Activated CD8-positive, alpha-beta memory T cell treated with anti-CD3 and anti-CD28 coated beads for 36 hours (primary cell): ENCODE results near the gene NFIX. TPM values are rescaled to one million over a fixed set of nuclear protein-coding genes. Genes with fewer than 3 reads are reported as not detected.

Experiments used
- CTCF ChIA-PET: fragments of 350-600 bp; sonication (Branson Sonifier 250); formaldehyde crosslinking; loops from one replicate; lab custom pipeline; 2021; ENCODE audit warnings: antibody characterized with exemption; lab: Charles Lee
- POLR2A ChIA-PET: fragments of 350-600 bp; sonication (Branson Sonifier 250); formaldehyde crosslinking; loops from one replicate; lab custom pipeline; 2021; ENCODE audit warnings: antibody characterized with exemption; lab: Charles Lee
- total RNA-seq, 2 experiments: library from RNA; stranded (reverse); gene quantifications; one replicate each; pipeline ENCODE4 v1.2.3, GENCODE V29; 2021

NFIX gene
- total RNA-seq, 2 experiments from 2014 or later, result 2.2 to 3.5 TPM

DNA sequence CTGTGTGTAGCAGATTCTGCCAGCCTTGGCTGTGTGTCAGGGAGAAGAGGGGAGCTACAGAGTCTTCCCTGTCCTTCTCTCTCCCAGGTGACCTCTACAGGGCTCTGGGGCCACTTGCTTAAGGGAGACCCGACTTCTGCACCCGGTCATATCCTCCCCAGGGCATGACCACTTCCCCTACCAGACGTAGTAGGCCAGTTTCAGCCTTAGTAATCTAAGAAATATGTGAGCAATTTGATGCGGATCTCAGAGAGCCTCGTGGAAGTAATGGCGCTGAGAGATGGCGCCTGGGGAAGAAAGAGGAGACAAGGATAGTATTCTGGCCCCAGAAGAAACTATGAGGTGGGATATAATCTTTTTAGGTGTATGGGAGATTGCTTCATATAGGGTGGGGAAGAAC, 41.9 kb downstream of the NFIX start:
- POLR2A ChIA-PET, result no interaction called here
- CTCF ChIA-PET, result interaction anchor here (1.0 to 1.1 kb wide), 2 partner anchors 32 to 61 kb away, joined by 3 to 5 read pairs; no protein-coding TSS in a partner anchor

DNA sequence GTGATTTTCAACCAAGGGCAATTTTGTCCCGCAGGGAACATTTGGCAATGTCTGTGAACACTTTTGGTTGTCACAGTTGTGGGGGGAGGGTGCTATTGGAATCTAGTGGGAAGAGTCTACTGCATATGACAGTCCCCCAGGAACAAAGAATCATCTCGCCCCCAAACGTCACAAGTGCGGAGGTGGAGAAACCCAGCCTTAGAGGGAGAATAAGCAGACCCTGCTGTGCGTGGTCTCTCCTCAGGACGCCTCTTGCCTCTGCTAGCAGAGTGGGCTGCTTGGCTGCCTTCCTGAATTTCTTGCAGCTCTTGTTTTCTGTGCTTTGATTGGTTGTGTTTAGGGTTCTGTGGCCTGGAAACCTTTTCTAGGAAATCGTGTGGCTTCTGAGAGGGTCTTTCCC, 42.5 kb downstream of the NFIX start:
- POLR2A ChIA-PET, result no interaction called here
- CTCF ChIA-PET, result no interaction called here

- ChIA-PET POLR2A (no interaction called here), CTCF (no interaction called here)
Observed at GRCh38 chr19:13038306-13039210, 43.3 kb downstream of the NFIX start.

- ChIA-PET POLR2A (no interaction called here), CTCF (no interaction called here)
Observed at GRCh38 chr19:13039211-13039789, 44.0 kb downstream of the NFIX start.

DNA sequence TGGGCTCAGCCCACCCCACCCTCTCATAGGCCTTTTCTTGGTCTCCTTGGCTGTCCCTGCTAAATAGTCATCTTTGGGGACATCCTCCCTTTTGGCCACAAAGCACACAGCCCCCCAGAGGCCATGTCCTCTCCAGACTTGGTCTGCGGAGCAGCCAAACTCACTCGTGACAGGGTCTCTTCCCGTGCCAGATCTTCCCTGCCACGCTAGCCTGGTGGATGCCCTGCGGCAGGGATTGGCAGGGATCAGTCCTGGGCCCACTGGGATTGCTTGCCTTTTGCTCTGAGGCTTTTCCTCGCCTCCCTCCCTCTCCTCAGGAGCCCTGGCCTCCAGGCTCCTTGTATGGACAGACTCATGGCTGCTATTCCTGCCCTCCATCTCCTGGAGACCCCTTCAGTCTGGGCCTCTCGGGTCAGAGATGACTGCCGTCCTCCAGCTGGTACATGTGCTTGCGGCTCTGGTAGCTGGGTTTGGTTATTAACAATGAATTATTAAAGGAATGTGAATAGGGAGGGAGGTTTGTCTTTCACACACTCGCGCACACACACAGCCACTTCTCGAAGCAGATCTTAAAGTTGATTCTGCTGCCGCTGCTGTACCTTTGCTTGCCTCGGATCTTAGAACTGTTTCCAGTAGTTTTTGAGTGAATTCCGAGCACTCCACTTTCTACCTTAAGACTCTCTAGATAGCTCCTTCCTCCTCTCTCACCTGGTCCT, 45.1 kb downstream of the NFIX start:
- CTCF ChIA-PET, result interaction anchor here (1.0 kb wide), 1 partner anchor 21 kb away, joined by 3 read pairs; no protein-coding TSS in a partner anchor
- POLR2A ChIA-PET, result no interaction called here

DNA sequence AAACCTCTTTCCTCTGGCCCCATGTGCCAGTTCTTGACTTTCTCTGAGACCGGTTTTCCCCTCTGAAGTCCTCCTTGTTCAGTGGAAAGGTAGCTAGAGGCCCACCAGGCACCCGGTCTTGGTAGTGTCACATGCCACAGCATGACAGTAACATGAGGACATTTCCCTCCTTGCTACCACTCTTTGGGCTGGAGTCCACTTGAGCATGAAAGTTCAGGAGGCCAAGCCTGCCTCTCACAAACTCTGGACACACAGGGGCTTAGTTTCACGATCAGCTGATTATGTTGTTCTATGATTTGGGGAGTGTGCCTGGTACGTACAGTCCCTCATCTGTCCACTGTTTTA, 45.6 kb downstream of the NFIX start:
- POLR2A ChIA-PET, result no interaction called here
- CTCF ChIA-PET, result interaction anchor here (1.0 kb wide), 1 partner anchor 20 kb away, joined by 3 read pairs; no protein-coding TSS in a partner anchor

DNA sequence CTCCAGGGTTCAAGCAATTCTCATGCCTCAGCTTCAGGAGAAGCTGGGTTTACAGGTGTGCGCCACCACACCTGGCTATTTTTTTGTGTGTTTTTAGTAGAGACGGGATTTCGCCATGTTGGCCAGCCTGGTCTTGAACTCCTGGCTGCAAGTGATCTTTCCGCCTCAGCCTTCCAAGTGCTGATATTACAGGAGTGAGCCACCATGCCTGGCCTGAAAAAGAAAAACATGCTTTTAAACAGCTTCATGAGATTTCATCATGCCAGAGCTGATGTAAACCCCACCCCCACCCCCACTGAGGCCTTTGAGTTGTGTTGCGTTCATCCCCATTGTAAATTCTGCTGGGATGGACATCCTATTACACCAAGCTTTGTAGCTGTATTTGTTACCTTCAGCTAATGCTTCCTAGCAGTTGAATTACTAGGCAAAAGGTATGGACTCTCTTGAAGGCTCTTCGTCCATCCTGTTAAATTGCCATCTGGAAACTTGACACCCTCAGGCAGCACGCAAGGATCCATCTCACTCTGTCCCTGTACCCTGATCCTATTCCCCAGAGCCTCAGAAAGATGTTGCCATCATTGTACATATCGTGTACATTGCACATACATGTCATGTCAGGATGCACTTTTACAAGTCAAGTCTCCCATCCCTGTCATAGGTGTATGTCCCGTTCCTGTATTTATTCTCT, 47.3 kb downstream of the NFIX start:
- CTCF ChIA-PET, result interaction anchor here (0.6 to 2.3 kb wide), 7 partner anchors 10 to 243 kb away, joined by 3 to 10 read pairs (median 3); no protein-coding TSS in a partner anchor
- POLR2A ChIA-PET, result no interaction called here

DNA sequence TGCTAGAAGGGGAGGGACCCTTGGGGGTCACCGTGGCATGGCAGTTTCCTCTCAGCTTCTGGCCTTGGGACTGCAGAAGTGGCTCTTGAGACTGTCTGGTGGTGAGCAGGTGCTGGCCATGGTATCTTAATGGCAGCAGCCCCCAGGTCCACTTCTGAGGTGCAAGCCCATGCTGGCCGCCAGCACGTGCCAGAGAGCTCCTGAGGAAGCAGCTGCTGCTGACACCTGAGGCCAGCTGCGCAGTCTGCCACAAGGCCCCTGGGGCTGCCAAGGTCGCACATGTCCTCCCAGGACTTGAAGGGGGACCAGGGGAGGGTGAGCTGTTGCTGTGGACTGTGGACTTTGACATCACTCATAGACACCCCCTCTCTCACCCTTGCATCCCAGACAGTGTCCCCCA, 48.0 kb downstream of the NFIX start:
- CTCF ChIA-PET, result interaction anchor here (1.3 to 3.0 kb wide), 4 partner anchors 9 to 78 kb away, joined by 4 to 10 read pairs (median 9); no protein-coding TSS in a partner anchor
- POLR2A ChIA-PET, result no interaction called here

GRCh38 chr19:13044231-13044836, 49.1 kb downstream of the NFIX start:
- ChIA-PET CTCF (interaction anchor here (0.5 to 3.0 kb wide), 9 partner anchors 10 to 79 kb away, joined by 3 to 10 read pairs (median 5); no protein-coding TSS in a partner anchor), POLR2A (interaction anchor here (0.6 to 0.7 kb wide), 2 partner anchors 31 to 1464 kb away, joined by 3 to 5 read pairs; no protein-coding TSS in a partner anchor)

- CTCF ChIA-PET, result interaction anchor here (0.5 to 3.6 kb wide), 4 partner anchors 15 to 80 kb away, joined by 3 to 11 read pairs (median 8); no protein-coding TSS in a partner anchor
- POLR2A ChIA-PET, result no interaction called here
Observed at GRCh38 chr19:13045812-13046211, 50.5 kb downstream of the NFIX start.

- ChIA-PET POLR2A (interaction anchor here (0.5 kb wide), 1 partner anchor 155 kb away, joined by 4 read pairs; no protein-coding TSS in a partner anchor), CTCF (interaction anchor here (1.0 to 3.6 kb wide), 2 partner anchors 13 to 70 kb away, joined by 5 to 11 read pairs; no protein-coding TSS in a partner anchor)
Observed at GRCh38 chr19:13047374-13047773, 52.1 kb downstream of the NFIX start.

DNA sequence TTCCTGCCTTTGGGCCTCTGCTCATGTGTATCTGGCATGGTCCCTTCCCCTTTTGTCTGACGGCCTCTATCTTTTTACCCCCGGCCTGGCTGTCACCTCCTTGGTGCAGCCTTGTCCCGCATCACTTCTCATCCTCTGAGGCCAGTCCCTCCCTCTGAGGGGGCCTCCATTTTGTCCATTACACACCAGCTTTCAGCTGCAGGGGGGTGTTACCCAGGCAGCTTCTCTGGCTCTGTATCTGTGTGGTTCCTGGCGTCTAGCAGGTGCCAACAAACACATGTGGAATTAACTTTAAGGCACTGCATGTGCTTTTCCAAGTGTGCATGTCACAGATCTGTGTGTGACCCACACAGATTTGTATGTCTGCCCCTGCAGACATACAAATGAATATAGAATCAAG, 55.0 kb downstream of the NFIX start:
- ChIA-PET POLR2A (no interaction called here), CTCF (interaction anchor here (1.9 kb wide), 1 partner anchor 85 kb away, joined by 6 read pairs; no protein-coding TSS in a partner anchor)

DNA sequence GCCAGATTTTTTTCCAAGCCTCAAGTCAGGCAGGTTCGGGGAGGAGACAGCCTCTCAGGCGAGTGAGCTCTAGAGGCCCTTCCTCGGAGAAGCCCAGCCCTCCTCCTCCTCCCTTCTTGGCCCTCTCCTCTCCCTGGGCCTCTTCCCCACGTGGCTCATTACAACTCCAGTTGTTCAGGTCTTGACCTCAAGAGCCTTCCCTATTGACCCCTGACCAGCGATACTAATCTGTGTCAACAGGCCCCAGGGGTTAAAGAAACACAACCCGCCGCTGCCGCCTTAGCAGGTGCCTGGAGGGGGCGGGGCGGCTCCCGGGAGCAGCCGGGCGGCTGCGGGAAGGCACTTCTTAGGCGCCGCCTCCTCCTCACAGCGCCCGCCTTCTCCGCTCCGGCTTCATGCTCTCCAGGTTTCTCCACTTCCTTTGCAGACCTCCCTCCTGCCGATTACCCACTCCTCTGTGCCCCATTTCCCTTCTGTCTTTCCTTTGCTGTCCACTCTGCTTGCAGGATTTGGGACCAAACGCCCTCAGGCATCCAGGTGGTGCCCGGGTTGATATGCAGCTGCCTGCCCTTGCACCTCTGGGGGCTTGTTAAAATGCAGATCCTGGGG, 56.4 kb downstream of the NFIX start:
- ChIA-PET POLR2A (no interaction called here), CTCF (interaction anchor here (1.0 to 2.0 kb wide), 3 partner anchors 10 to 86 kb away, joined by 3 to 9 read pairs (median 6); no protein-coding TSS in a partner anchor)

- POLR2A ChIA-PET, result no interaction called here
- CTCF ChIA-PET, result interaction anchor here (1.3 to 2.0 kb wide), 2 partner anchors 9 to 19 kb away, joined by 3 to 9 read pairs; no protein-coding TSS in a partner anchor
Observed at GRCh38 chr19:13052447-13053175, 57.3 kb downstream of the NFIX start.

DNA sequence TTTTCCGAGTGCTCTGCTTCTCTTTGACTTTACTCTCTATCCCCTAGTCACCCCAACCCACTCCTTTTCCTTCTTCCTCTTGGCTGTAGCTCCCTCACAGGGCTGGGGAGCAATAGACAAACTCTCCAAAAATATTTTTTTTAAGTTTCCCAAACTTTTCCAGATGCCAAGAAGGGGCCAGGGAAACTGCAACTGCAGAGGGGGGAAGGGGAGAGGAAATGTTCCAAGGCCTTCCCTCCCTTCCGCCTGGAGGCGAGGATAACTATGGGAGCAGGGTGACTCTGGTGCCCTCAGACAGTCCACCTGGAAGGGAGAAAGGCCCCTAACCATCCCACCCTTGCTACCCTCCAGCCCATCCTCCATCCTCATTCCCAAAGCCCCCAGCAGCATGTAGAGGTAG, 58.0 kb downstream of the NFIX start:
- ChIA-PET CTCF (interaction anchor here (1.3 kb wide), 1 partner anchor 20 kb away, joined by 3 read pairs; no protein-coding TSS in a partner anchor), POLR2A (no interaction called here)

GRCh38 chr19:13053761-13054625, 58.7 kb downstream of the NFIX start:
- ChIA-PET CTCF (interaction anchor here (0.8 to 1.3 kb wide), 4 partner anchors 9 to 76 kb away, joined by 3 to 4 read pairs (median 4); no protein-coding TSS in a partner anchor), POLR2A (no interaction called here)
